HEK293 (cell line): ENCODE measurements around the gene CD5L.

ENCODE experiments used
- CTCF ChIA-PET: fragments of 350-600 bp; formaldehyde crosslinking; extraction: SDS; loops from one replicate; lab custom pipeline; 2021; ENCODE audit warnings: antibody characterized with exemption; lab: Yijun Ruan, JAX
- POLR2A ChIA-PET: fragments of 300-600 bp; formaldehyde crosslinking; extraction: SDS; loops from one replicate; lab custom pipeline; 2020; ENCODE audit warnings: antibody characterized with exemption, inconsistent platforms; lab: Yijun Ruan, JAX
- H3K27ac ChIP-seq: fragments of 200-500 bp; sonication (Bioruptor generic); 2 replicates; pipeline ENCODE4 v1.5.1; 2014; ENCODE audit warnings: low read depth, low read length, control low read depth, inconsistent platforms; ENCODE audit errors: extremely low read depth
- H3K36me3 ChIP-seq, 2 experiments: fragments of 200-500 bp in 1 of 2; sonication (Bioruptor generic) in 1 of 2; 1 replicate in 1 of 2; 2 replicates in 1 of 2; pipeline ENCODE4 v1.5.1; 2014 to 2017; ENCODE audit warnings: inconsistent platforms in 2 of 2, low read length in 2 of 2; ENCODE audit not compliant: control insufficient read depth in 2 of 2, insufficient read depth in 1 of 2
- H3K4me1 ChIP-seq: fragments of 200-500 bp; sonication (Bioruptor generic); 2 replicates; pipeline ENCODE4 v1.5.1; 2014; ENCODE audit warnings: mild to moderate bottlenecking, low read length, inconsistent platforms; ENCODE audit not compliant: control insufficient read depth, insufficient read depth
- H3K4me3 ChIP-seq: 2 replicates; pipeline ENCODE4 v1.5.1; 2011; ENCODE audit warnings: low read depth, mild to moderate bottlenecking, control low read depth, low read length, moderate library complexity
- H3K9me3 ChIP-seq: fragments of 200-500 bp; sonication (Bioruptor generic); 2 replicates; pipeline ENCODE4 v1.5.1; 2014; ENCODE audit warnings: low read depth, low read length, inconsistent platforms; ENCODE audit not compliant: control insufficient read depth, insufficient read depth
- EGR2 ChIP-seq: fragments of 450-650 bp; formaldehyde crosslinking; IDR thresholded peaks from 2 replicates; pipeline ENCODE4 v1.5.1; 2016; ENCODE audit warnings: low read depth, missing biosample characterization, missing genetic modification characterization
- HOXA7 ChIP-seq: sonication (generic); formaldehyde crosslinking; IDR thresholded peaks from 2 replicates; pipeline ENCODE4 v1.8.1; 2022; ENCODE audit warnings: missing genetic modification reagents, borderline replicate concordance
- INSM2 ChIP-seq: fragments of 450-650 bp; formaldehyde crosslinking; IDR thresholded peaks from 2 replicates; pipeline ENCODE4 v1.5.1; 2016; ENCODE audit warnings: missing biosample characterization, missing genetic modification characterization
- PRDM1 ChIP-seq: fragments of 450-650 bp; formaldehyde crosslinking; IDR thresholded peaks from 2 replicates; pipeline ENCODE4; 2016; ENCODE audit warnings: missing biosample characterization, missing genetic modification characterization
- PRDM6 ChIP-seq: fragments of 450-650 bp; formaldehyde crosslinking; IDR thresholded peaks from 2 replicates; pipeline ENCODE4 v1.5.1; 2017; ENCODE audit warnings: missing biosample characterization, missing genetic modification characterization
- SETDB1 ChIP-seq: IDR thresholded peaks from one replicate; pipeline ENCODE4 v1.6.1; 2017; ENCODE audit warnings: mild to moderate bottlenecking, low read length, moderate library complexity, mixed read lengths; ENCODE audit not compliant: insufficient read length
- ZFP3 ChIP-seq: fragments of 450-650 bp; formaldehyde crosslinking; IDR thresholded peaks from 2 replicates; pipeline ENCODE4 v1.5.1; 2016; ENCODE audit warnings: low read depth, missing biosample characterization, missing genetic modification characterization
- ZNF114 ChIP-seq: fragments of 450-650 bp; formaldehyde crosslinking; IDR thresholded peaks from 2 replicates; pipeline ENCODE4 v1.5.0; 2017; ENCODE audit warnings: missing biosample characterization, missing genetic modification characterization
- ZNF211 ChIP-seq: fragments of 450-650 bp; formaldehyde crosslinking; IDR thresholded peaks from 2 replicates; pipeline ENCODE4 v1.5.1; 2016; ENCODE audit warnings: low read depth, missing biosample characterization, missing genetic modification characterization
- ZNF280C ChIP-seq: fragments of 450-650 bp; formaldehyde crosslinking; IDR thresholded peaks from 2 replicates; pipeline ENCODE4 v1.5.1; 2016; ENCODE audit warnings: missing biosample characterization, missing genetic modification characterization
- ZNF324 ChIP-seq: fragments of 450-650 bp; formaldehyde crosslinking; IDR thresholded peaks from 2 replicates; pipeline ENCODE4 v1.5.1; 2016; ENCODE audit warnings: missing biosample characterization, missing genetic modification characterization
- ZNF391 ChIP-seq: fragments of 450-650 bp; formaldehyde crosslinking; IDR thresholded peaks from 2 replicates; pipeline ENCODE4 v1.5.1; 2016; ENCODE audit warnings: low read depth, missing biosample characterization, missing genetic modification characterization, borderline replicate concordance
- ZNF398 ChIP-seq: fragments of 450-650 bp; formaldehyde crosslinking; IDR thresholded peaks from 2 replicates; pipeline ENCODE4 v1.5.1; 2017; ENCODE audit warnings: missing biosample characterization, missing genetic modification characterization
- ZNF521 ChIP-seq: fragments of 450-650 bp; formaldehyde crosslinking; IDR thresholded peaks from 2 replicates; pipeline ENCODE4 v1.5.1; 2017; ENCODE audit warnings: missing biosample characterization, mild to moderate bottlenecking, missing genetic modification characterization
- ZNF549 ChIP-seq: fragments of 450-650 bp; IDR thresholded peaks from 2 replicates; pipeline ENCODE4 v1.5.1; 2018; ENCODE audit warnings: missing biosample characterization, missing genetic modification characterization, mild to moderate bottlenecking, inconsistent platforms, moderate library complexity
- ZNF560 ChIP-seq: fragments of 450-650 bp; formaldehyde crosslinking; IDR thresholded peaks from 2 replicates; pipeline ENCODE4 v1.5.1; 2017; ENCODE audit warnings: missing biosample characterization, missing genetic modification characterization, borderline replicate concordance
- ZNF629 ChIP-seq: fragments of 450-650 bp; formaldehyde crosslinking; IDR thresholded peaks from 2 replicates; pipeline ENCODE4 v1.5.1; 2017; ENCODE audit warnings: missing biosample characterization, missing genetic modification characterization
- ZNF777 ChIP-seq: fragments of 450-650 bp; formaldehyde crosslinking; IDR thresholded peaks from 2 replicates; pipeline ENCODE4 v1.5.1; 2017; ENCODE audit warnings: missing biosample characterization, missing genetic modification characterization, borderline replicate concordance

CD5L gene

GRCh38 chr1:157862114-157863070, 20.8 kb upstream of the CD5L start:
- no peaks in the 10 kb centered on the region for H3K36me3 ChIP-seq
- H3K4me1 ChIP-seq, result no peaks in the 10 kb centered on the region
- TF ChIP-seq ZNF629 (tag by site-specific recombination) (no peak), INSM2 (tag by site-specific recombination) (no peak), HOXA7 (CRISPR knock-in tag) (no peak), ZNF398 (tag by site-specific recombination) (no peak), ZNF211 (tag by site-specific recombination) (no peak), ZNF114 (tag by site-specific recombination) (no peak), ZNF560 (no peak), ZNF549 (no peak), SETDB1 (no peak), ZNF324 (tag by site-specific recombination) (no peak), ZNF521 (tag by site-specific recombination) (no peak), ZNF280C (tag by site-specific recombination) (no peak), ZNF391 (tag by site-specific recombination) (no peak), PRDM6 (tag by site-specific recombination) (no peak), ZFP3 (tag by site-specific recombination) (no peak), EGR2 (tag by site-specific recombination) (no peak), PRDM1 (no peak), ZNF777 (tag by site-specific recombination) (no peak)
- POLR2A ChIA-PET, result no interaction called here
- CTCF ChIA-PET, result no interaction called here
- no peaks in the 10 kb centered on the region for H3K9me3 ChIP-seq
- no peak overlapping the region for H3K27ac ChIP-seq
- H3K4me3 ChIP-seq, result no peak overlapping the region
